IMR-90 (cell line): ENCODE measurements around the gene RMI2. TPM values are rescaled to one million over a fixed set of nuclear protein-coding genes. Genes with fewer than 3 reads are reported as not detected.

Experiments
- ATAC-seq: fragments of 200-7000 bp; cut with Tn5 transposase; 2 replicates; pipeline ENCODE4 v1.9.1; 2020; ENCODE audit warnings: low read depth, mild to moderate bottlenecking, moderate library complexity
- BruUV-seq: library from RNA; stranded (reverse); fragments of 400-500 nt; replicated peaks from 2 replicates; lab custom pipeline; 2021; lab: Mats Ljungman, UMichigan
- CTCF ChIA-PET: fragments of 300-600 bp; formaldehyde crosslinking; extraction: SDS; loops from one replicate; lab custom pipeline; 2021; ENCODE audit warnings: antibody characterized with exemption; lab: Yijun Ruan, JAX
- POLR2A ChIA-PET: fragments of 300-600 bp; sonication (Branson Sonifier 250); formaldehyde crosslinking; loops from one replicate; lab custom pipeline; 2022; ENCODE audit warnings: antibody characterized with exemption; ENCODE audit not compliant: unreplicated experiment; lab: Charles Lee
- DNase-seq: peaks from one replicate; pipeline ENCODE4 v3.0.0; 2013
- H2AFZ ChIP-seq: replicated peaks from 2 replicates; pipeline ENCODE3; 2013; ENCODE audit warnings: low read length, mild to moderate bottlenecking; ENCODE audit not compliant: poor library complexity
- H2AK5ac ChIP-seq: 2 replicates; pipeline ENCODE4 v1.6.1; 2013; ENCODE audit warnings: low read depth, low read length, inconsistent platforms
- H2AK9ac ChIP-seq: replicated peaks from 2 replicates; pipeline ENCODE3; 2013; ENCODE audit warnings: mild to moderate bottlenecking, low read depth, low read length, moderate library complexity; ENCODE audit not compliant: poor library complexity
- H2BK120ac ChIP-seq: 2 replicates; pipeline ENCODE4 v1.6.1; 2013; ENCODE audit warnings: low read depth, low read length, inconsistent platforms
- H2BK15ac ChIP-seq: 3 replicates; pipeline ENCODE4 v1.6.1; 2013; ENCODE audit warnings: low read depth, low read length, inconsistent platforms
- H2BK20ac ChIP-seq: 2 replicates; pipeline ENCODE4 v1.6.1; 2013; ENCODE audit warnings: low read depth, mild to moderate bottlenecking, inconsistent platforms, low read length, moderate library complexity
- H2BK5ac ChIP-seq: 2 replicates; pipeline ENCODE4 v1.6.1; 2013; ENCODE audit warnings: mild to moderate bottlenecking, low read depth, low read length, inconsistent platforms; ENCODE audit not compliant: poor library complexity, severe bottlenecking
- H3K14ac ChIP-seq: replicated peaks from 2 replicates; pipeline ENCODE4 v1.6.1; 2013; ENCODE audit warnings: low read depth, low read length, inconsistent platforms
- H3K18ac ChIP-seq: 2 replicates; pipeline ENCODE4 v1.6.1; 2013; ENCODE audit warnings: low read depth, low read length, control low read depth
- H3K23ac ChIP-seq: 2 replicates; pipeline ENCODE4 v1.6.1; 2013; ENCODE audit warnings: low read depth, low read length, inconsistent platforms
- H3K27ac ChIP-seq: 2 replicates; pipeline ENCODE4 v1.5.1; 2013; ENCODE audit warnings: mild to moderate bottlenecking, control low read depth, low read length; ENCODE audit not compliant: insufficient read depth
- H3K27me3 ChIP-seq: 2 replicates; pipeline ENCODE4 v1.6.1; 2013; ENCODE audit warnings: low read length; ENCODE audit not compliant: control insufficient read depth, insufficient read depth
- H3K36me3 ChIP-seq: 2 replicates; pipeline ENCODE4 v1.6.1; 2013; ENCODE audit warnings: low read length, mixed read lengths; ENCODE audit not compliant: control insufficient read depth, insufficient read depth
- H3K4ac ChIP-seq: 2 replicates; pipeline ENCODE4 v1.6.1; 2013; ENCODE audit warnings: low read depth, low read length, inconsistent platforms
- H3K4me1 ChIP-seq: 2 replicates; pipeline ENCODE4 v1.6.1; 2013; ENCODE audit warnings: low read length, mixed read lengths; ENCODE audit not compliant: control insufficient read depth, insufficient read depth
- H3K4me2 ChIP-seq: 2 replicates; pipeline ENCODE4 v1.6.1; 2013; ENCODE audit warnings: low read depth, mild to moderate bottlenecking, control low read depth, low read length, moderate library complexity
- H3K4me3 ChIP-seq: 2 replicates; pipeline ENCODE4 v1.5.1; 2013; ENCODE audit warnings: low read depth, mild to moderate bottlenecking, control low read depth, low read length, moderate library complexity; ENCODE audit not compliant: insufficient read depth
- H3K56ac ChIP-seq: 2 replicates; pipeline ENCODE4 v1.6.1; 2013; ENCODE audit warnings: low read length, inconsistent platforms; ENCODE audit not compliant: insufficient read depth; ENCODE audit errors: extremely low read depth
- H3K79me1 ChIP-seq, 2 experiments: 2 replicates each; pipeline ENCODE4 v1.6.1; 2013; ENCODE audit warnings: low read length in 2 of 2, inconsistent platforms in 1 of 2, low read depth in 1 of 2
- H3K9ac ChIP-seq: 2 replicates; pipeline ENCODE4 v1.6.1; 2013; ENCODE audit warnings: low read depth, low read length, control low read depth
- H3K9me1 ChIP-seq: 2 replicates; pipeline ENCODE4 v1.6.1; 2013; ENCODE audit warnings: low read length, inconsistent platforms; ENCODE audit not compliant: insufficient read depth
- H3K9me3 ChIP-seq: 2 replicates; pipeline ENCODE4 v1.6.1; 2013; ENCODE audit warnings: low read length; ENCODE audit not compliant: control insufficient read depth, insufficient read depth
- H4K20me1 ChIP-seq: 2 replicates; pipeline ENCODE4 v1.6.1; 2013; ENCODE audit warnings: low read length, inconsistent platforms; ENCODE audit not compliant: insufficient read depth
- H4K5ac ChIP-seq: 2 replicates; pipeline ENCODE4 v1.6.1; 2013; ENCODE audit warnings: mild to moderate bottlenecking, low read depth, low read length, control low read depth
- H4K8ac ChIP-seq, 2 experiments: 2 replicates each; pipeline ENCODE4 v1.6.1; 2013; ENCODE audit warnings: low read depth in 2 of 2, low read length in 2 of 2, control low read depth in 1 of 2, inconsistent platforms in 1 of 2
- H4K91ac ChIP-seq: 2 replicates; pipeline ENCODE4 v1.6.1; 2013; ENCODE audit warnings: low read depth, low read length, inconsistent platforms; ENCODE audit not compliant: insufficient read depth
- BHLHE40 ChIP-seq: fragments of 150-350 bp; IDR thresholded peaks from 2 replicates; pipeline ENCODE4 v1.6.1; 2016; ENCODE audit warnings: mild to moderate bottlenecking, low read depth, low read length
- CEBPB ChIP-seq: IDR thresholded peaks from 2 replicates; pipeline ENCODE4 v1.6.1; 2012; ENCODE audit warnings: low read depth, low read length, improper control_type of control experiment
- CHD1 ChIP-seq: IDR thresholded peaks from 2 replicates; pipeline ENCODE4 v1.6.1; 2012; ENCODE audit warnings: low read depth, low read length, improper control_type of control experiment
- FOS ChIP-seq: fragments of 150-350 bp; IDR thresholded peaks from 2 replicates; pipeline ENCODE4 v1.6.1; 2016; ENCODE audit warnings: low read depth, low read length
- MAFK ChIP-seq: IDR thresholded peaks from 2 replicates; pipeline ENCODE4 v1.6.1; 2012; ENCODE audit warnings: low read depth, low read length, improper control_type of control experiment
- MAZ ChIP-seq: IDR thresholded peaks from 2 replicates; pipeline ENCODE4 v1.6.1; 2012; ENCODE audit warnings: low read depth, mild to moderate bottlenecking, low read length, improper control_type of control experiment, moderate library complexity, borderline replicate concordance
- MXI1 ChIP-seq: IDR thresholded peaks from 2 replicates; pipeline ENCODE4 v1.6.1; 2012; ENCODE audit warnings: low read depth, mild to moderate bottlenecking, low read length, moderate library complexity, borderline replicate concordance
- NFE2L2 ChIP-seq: fragments of 150-350 bp; IDR thresholded peaks from 2 replicates; pipeline ENCODE4 v1.6.1; 2016; ENCODE audit warnings: low read depth, mild to moderate bottlenecking, low read length
- POLR2A ChIP-seq: IDR thresholded peaks from 2 replicates; pipeline ENCODE4 v1.6.1; 2012; ENCODE audit warnings: mild to moderate bottlenecking, low read depth, low read length
- RAD21 ChIP-seq: IDR thresholded peaks from 2 replicates; pipeline ENCODE4 v1.6.1; 2012; ENCODE audit warnings: low read length, improper control_type of control experiment
- RCOR1 ChIP-seq: IDR thresholded peaks from 2 replicates; pipeline ENCODE4 v1.6.1; 2012; ENCODE audit warnings: mild to moderate bottlenecking, low read length, improper control_type of control experiment; ENCODE audit not compliant: insufficient replicate concordance
- RFX5 ChIP-seq: IDR thresholded peaks from 2 replicates; pipeline ENCODE4 v1.8.0; 2012; ENCODE audit warnings: low read depth, mild to moderate bottlenecking, low read length, moderate library complexity
- SMC3 ChIP-seq: fragments of 150-350 bp; IDR thresholded peaks from 2 replicates; pipeline ENCODE4 v1.6.1; 2016; ENCODE audit warnings: low read depth, mild to moderate bottlenecking, antibody characterized with exemption, low read length, moderate library complexity
- WGBS, 2 experiments: methylation state at CpG; one replicate each; pipeline versions ENCODE4 v1.1.5 to v1.1.7; 2013; ENCODE audit warnings: missing lambda C conversion rate in 2 of 2; ENCODE audit not compliant: insufficient read length in 1 of 2; ENCODE audit errors: extremely low coverage in 2 of 2; 5-methylcytosine and 5-hydroxymethylcytosine counted together
- dilution Hi-C: fragments of 300-500 bp; cut with HindIII; formaldehyde crosslinking; loops from one replicate; pipeline ENCODE4 v1.14.3; 2018; ENCODE audit warnings: low sequenced_read_pairs; ENCODE audit not compliant: unreplicated experiment
- in situ Hi-C: fragments of 300-500 bp; cut with MboI; formaldehyde crosslinking; loops from 3 replicates; pipeline ENCODE4 v1.14.3; 2019; ENCODE audit warnings: low sequenced_read_pairs, inconsistent platforms, mixed read lengths
- intact Hi-C: fragments of 100-400 bp; cut with micrococcal nuclease; formaldehyde crosslinking; loops from 2 replicates; pipeline ENCODE4 v1.10.0; 2022
- polyA plus RNA-seq, 3 experiments: library from polyadenylated mRNA; depleted of rRNA; stranded (reverse); fragments of >200 nt; gene quantifications; 2 replicates each; pipeline ENCODE4 v1.2.3, GENCODE V29; 2012; ENCODE audit warnings: low replicate concordance in 1 of 3
- total RNA-seq: library from RNA; depleted of rRNA; stranded (reverse); fragments of >200 nt; gene quantifications from 2 replicates; pipeline ENCODE4 v1.2.3, GENCODE V29; 2012
- TF ChIP-seq, protein P1 (sequence below): conservative IDR thresholded peaks from 2 replicates; pipeline ENCODE4 v1.5.1; 2012; ENCODE audit warnings: mild to moderate bottlenecking, low read depth, low read length, improper control_type of control experiment
- TF ChIP-seq, protein P2 (sequence below): fragments of 150-350 bp; IDR thresholded peaks from 2 replicates; pipeline ENCODE4 v1.6.1; 2017; ENCODE audit warnings: mild to moderate bottlenecking, antibody characterized with exemption, low read length, low read depth
- TF ChIP-seq, protein P3 (sequence below): fragments of 150-350 bp; IDR thresholded peaks from 2 replicates; pipeline ENCODE4 v1.6.1; 2016; ENCODE audit warnings: low read depth, mild to moderate bottlenecking, low read length, moderate library complexity, borderline replicate concordance

The RMI2 gene
- total and polyA plus RNA-seq, 2 of the 4 experiments (the other 2 are of a cell fraction) = 3.2 to 5.6 TPM

DNA sequence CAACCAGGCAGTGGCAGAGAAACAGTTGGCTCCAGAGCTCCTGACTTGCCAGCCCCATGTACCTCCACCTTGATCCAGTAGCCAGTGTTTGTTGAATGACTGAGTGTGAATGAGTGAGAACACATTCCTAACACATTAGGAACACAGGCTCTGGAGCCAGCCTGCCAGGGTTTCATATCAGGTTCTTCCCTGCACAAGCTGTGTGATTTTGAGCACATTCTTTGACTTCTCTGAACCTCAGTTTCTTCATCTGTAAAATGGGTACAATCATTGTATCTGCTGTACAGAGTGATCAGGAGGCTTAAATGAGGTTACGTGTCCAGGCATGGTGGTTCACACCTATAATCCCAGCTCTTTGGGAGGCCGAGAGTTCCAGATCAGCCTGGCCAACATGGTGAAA, 13.3 kb upstream of the RMI2 start:
- H2BK120ac ChIP-seq = no peak overlapping the region
- H2BK5ac ChIP-seq = no peak overlapping the region
- H4K91ac ChIP-seq = 0 out of 2 replicates have a peak overlapping the region, but pooled peaks have one; percentile 4
- H3K4me2 ChIP-seq = no peak overlapping the region
- H3K56ac ChIP-seq = no peak overlapping the region
- no peaks in the 10 kb centered on the region for H3K27me3 ChIP-seq
- BruUV-seq = no TSS peak
- no peak overlapping the region for H3K18ac ChIP-seq
- H4K5ac ChIP-seq = no peak overlapping the region
- H3K9me1 ChIP-seq = peaks cover 8% of the 10 kb centered on the region
- no peak overlapping the region for H3K4me3 ChIP-seq
- H4K20me1 ChIP-seq = no peaks in the 10 kb centered on the region
- POLR2A ChIA-PET = no interaction called here
- intact Hi-C loops = no loop called here
- no peak overlapping the region for H3K27ac ChIP-seq
- H2BK20ac ChIP-seq = peak overlapping the region; percentile 34; the same call in 1 of the 2 replicates
- H3K4me1 ChIP-seq = peaks cover 17% of the 10 kb centered on the region
- no peak overlapping the region for H3K9ac ChIP-seq
- dilution Hi-C loops = no loop called here
- WGBS, 2 experiments = no CpG with 5 or more reads among the region's 2 CpGs
- H3K9me3 ChIP-seq = 0 out of 2 replicates have a peak, but pooled peaks cover 2% of the 10 kb centered on the region
- TF ChIP-seq, protein P1, sequence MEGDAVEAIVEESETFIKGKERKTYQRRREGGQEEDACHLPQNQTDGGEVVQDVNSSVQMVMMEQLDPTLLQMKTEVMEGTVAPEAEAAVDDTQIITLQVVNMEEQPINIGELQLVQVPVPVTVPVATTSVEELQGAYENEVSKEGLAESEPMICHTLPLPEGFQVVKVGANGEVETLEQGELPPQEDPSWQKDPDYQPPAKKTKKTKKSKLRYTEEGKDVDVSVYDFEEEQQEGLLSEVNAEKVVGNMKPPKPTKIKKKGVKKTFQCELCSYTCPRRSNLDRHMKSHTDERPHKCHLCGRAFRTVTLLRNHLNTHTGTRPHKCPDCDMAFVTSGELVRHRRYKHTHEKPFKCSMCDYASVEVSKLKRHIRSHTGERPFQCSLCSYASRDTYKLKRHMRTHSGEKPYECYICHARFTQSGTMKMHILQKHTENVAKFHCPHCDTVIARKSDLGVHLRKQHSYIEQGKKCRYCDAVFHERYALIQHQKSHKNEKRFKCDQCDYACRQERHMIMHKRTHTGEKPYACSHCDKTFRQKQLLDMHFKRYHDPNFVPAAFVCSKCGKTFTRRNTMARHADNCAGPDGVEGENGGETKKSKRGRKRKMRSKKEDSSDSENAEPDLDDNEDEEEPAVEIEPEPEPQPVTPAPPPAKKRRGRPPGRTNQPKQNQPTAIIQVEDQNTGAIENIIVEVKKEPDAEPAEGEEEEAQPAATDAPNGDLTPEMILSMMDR = no peak
- TF ChIP-seq RAD21 = no peak
- no peak for TF ChIP-seq FOS
- TF ChIP-seq MAZ = no peak
- TF ChIP-seq, protein P2, sequence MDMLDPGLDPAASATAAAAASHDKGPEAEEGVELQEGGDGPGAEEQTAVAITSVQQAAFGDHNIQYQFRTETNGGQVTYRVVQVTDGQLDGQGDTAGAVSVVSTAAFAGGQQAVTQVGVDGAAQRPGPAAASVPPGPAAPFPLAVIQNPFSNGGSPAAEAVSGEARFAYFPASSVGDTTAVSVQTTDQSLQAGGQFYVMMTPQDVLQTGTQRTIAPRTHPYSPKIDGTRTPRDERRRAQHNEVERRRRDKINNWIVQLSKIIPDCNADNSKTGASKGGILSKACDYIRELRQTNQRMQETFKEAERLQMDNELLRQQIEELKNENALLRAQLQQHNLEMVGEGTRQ = no peak
- TF ChIP-seq NFE2L2 = no peak
- no peak for TF ChIP-seq CHD1
- no peak for TF ChIP-seq RFX5
- no peak for TF ChIP-seq BHLHE40
- TF ChIP-seq MXI1 = no peak
- TF ChIP-seq MAFK = no peak
- no peak for TF ChIP-seq CEBPB
- no peak for TF ChIP-seq SMC3
- TF ChIP-seq, protein P3, sequence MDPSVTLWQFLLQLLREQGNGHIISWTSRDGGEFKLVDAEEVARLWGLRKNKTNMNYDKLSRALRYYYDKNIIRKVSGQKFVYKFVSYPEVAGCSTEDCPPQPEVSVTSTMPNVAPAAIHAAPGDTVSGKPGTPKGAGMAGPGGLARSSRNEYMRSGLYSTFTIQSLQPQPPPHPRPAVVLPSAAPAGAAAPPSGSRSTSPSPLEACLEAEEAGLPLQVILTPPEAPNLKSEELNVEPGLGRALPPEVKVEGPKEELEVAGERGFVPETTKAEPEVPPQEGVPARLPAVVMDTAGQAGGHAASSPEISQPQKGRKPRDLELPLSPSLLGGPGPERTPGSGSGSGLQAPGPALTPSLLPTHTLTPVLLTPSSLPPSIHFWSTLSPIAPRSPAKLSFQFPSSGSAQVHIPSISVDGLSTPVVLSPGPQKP = no peak
- no peak for TF ChIP-seq POLR2A
- TF ChIP-seq RCOR1 = no peak
- no peak overlapping the region for H2AFZ ChIP-seq
- peak overlapping the region; percentile 19; the same call in 1 of the 2 replicates for H3K23ac ChIP-seq
- peak overlapping the region; percentile 56; the same call in 1 of the 3 replicates for H2BK15ac ChIP-seq
- CTCF ChIA-PET = no interaction called here
- H3K79me1 ChIP-seq = no peaks in the 10 kb centered on the region; a peak in 1 of 4 replicates
- no peak overlapping the region for H2AK9ac ChIP-seq
- ATAC-seq (no peak), DNase-seq (no peak)
- peak overlapping the region; percentile 56; the same call in 1 of the 2 replicates for H3K4ac ChIP-seq
- H3K14ac ChIP-seq = no peak overlapping the region
- H2AK5ac ChIP-seq = peak overlapping the region; percentile 78; the same call in 1 of the 2 replicates
- no peak overlapping the region for H4K8ac ChIP-seq
- no peaks in the 10 kb centered on the region for H3K36me3 ChIP-seq
- in situ Hi-C loops = no loop called here
